Vagina (tissue), 2 donors: ENCODE measurements around the gene SCGB1C1. TPM values are rescaled to one million over a fixed set of nuclear protein-coding genes. Genes with fewer than 3 reads are reported as not detected.
A peak's percentile ranks its signal among the peaks of the same experiment; 100 is the strongest.

ENCODE experiments used
- DNase-seq, 2 donors: peaks; one replicate each; pipeline ENCODE4 v3.0.0-alpha.2; 2017; ENCODE audit errors: extremely low spot score in 2 of 2
- H3K27ac ChIP-seq: fragments of 200-600 bp; sonication (generic); one replicate; pipeline ENCODE4 v1.5.1; 2019
- H3K27me3 ChIP-seq: fragments of 200-600 bp; sonication (generic); one replicate; pipeline ENCODE4 v1.5.1; 2019
- H3K36me3 ChIP-seq, 2 donors: fragments of 200-600 bp; sonication (generic); one replicate each; pipeline ENCODE4 v1.5.1; 2017 to 2019
- H3K4me1 ChIP-seq: fragments of 200-600 bp; sonication (generic); one replicate; pipeline ENCODE4 v1.5.1; 2019
- H3K4me3 ChIP-seq, 2 donors: fragments of 200-600 bp; sonication (generic); 1 replicate in 1 of 2; 2 replicates in 1 of 2; pipeline ENCODE4 v1.5.1; 2016 to 2019
- H3K9me3 ChIP-seq: fragments of 200-600 bp; sonication (generic); one replicate; pipeline ENCODE4 v1.5.1; 2019
- POLR2A ChIP-seq, 2 donors: fragments of 450-650 bp; IDR thresholded peaks; one replicate each; pipeline ENCODE4 v1.6.1; 2017; ENCODE audit warnings: antibody characterized with exemption in 2 of 2, mild to moderate bottlenecking in 2 of 2, moderate library complexity in 2 of 2
- POLR2AphosphoS5 ChIP-seq, 2 donors: sonication (generic); formaldehyde crosslinking; IDR thresholded peaks; one replicate each; pipeline ENCODE4 v1.9.0; 2017; ENCODE audit warnings: antibody characterized with exemption in 2 of 2, mild to moderate bottlenecking in 2 of 2, low read depth in 1 of 2; ENCODE audit not compliant: insufficient read depth in 1 of 2
- intact Hi-C: fragments of 100-400 bp; cut with DNase I; formaldehyde crosslinking; loops from one replicate; pipeline ENCODE4 v1.15.1; 2023
- total RNA-seq: library from RNA; depleted of rRNA; stranded (reverse); fragments of >200 nt; gene quantifications from one replicate; pipeline ENCODE4 v1.2.3, GENCODE V29; 2016
- TF ChIP-seq, protein P1 (sequence below), 3 experiments: fragments of 450-650 bp in 2 of 3; fragments of 200-600 bp in 1 of 3; sonication (generic) in 1 of 3; IDR thresholded peaks; one replicate each; pipeline ENCODE4 v1.5.1; 2017 to 2019; ENCODE audit warnings: antibody characterized with exemption in 3 of 3, mild to moderate bottlenecking in 2 of 3, moderate library complexity in 2 of 3

The SCGB1C1 gene
- total RNA-seq, 1 donor from 2014 or later: not detected

DNA sequence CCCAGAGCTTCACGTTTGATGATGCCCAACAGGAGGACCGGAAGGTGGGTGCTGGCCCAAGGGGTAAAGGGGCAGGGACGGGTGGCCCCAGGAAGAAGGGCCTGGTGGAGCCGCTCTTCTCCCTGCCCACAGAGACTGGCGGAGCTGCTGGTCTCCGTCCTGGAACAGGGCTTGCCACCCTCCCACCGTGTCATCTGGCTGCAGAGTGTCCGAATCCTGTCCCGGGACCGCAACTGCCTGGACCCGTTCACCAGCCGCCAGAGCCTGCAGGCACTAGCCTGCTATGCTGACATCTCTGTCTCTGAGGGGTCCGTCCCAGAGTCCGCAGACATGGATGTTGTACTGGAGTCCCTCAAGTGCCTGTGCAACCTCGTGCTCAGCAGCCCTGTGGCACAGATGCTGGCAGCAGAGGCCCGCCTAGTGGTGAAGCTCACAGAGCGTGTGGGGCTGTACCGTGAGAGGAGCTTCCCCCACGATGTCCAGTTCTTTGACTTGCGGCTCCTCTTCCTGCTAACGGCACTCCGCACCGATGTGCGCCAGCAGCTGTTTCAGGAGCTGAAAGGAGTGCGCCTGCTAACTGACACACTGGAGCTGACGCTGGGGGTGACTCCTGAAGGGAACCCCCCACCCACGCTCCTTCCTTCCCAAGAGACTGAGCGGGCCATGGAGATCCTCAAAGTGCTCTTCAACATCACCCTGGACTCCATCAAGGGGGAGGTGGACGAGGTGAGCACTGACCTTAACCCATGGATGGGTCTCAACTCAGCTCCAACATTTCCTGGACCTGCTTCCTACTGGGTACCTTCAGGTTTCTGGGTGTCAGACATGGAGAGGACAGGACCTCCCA lies 16.6 kb downstream of the SCGB1C1 start:
- peaks cover 0 to 59% of the 10 kb centered on the region in 2 donors for H3K36me3 ChIP-seq
- DNase-seq: no peak
- peak overlapping the region; percentile 97 for H3K27ac ChIP-seq
- TF ChIP-seq POLR2A (IDR thresholded peaks at IDR 0.05): no peak
- TF ChIP-seq, protein P1, sequence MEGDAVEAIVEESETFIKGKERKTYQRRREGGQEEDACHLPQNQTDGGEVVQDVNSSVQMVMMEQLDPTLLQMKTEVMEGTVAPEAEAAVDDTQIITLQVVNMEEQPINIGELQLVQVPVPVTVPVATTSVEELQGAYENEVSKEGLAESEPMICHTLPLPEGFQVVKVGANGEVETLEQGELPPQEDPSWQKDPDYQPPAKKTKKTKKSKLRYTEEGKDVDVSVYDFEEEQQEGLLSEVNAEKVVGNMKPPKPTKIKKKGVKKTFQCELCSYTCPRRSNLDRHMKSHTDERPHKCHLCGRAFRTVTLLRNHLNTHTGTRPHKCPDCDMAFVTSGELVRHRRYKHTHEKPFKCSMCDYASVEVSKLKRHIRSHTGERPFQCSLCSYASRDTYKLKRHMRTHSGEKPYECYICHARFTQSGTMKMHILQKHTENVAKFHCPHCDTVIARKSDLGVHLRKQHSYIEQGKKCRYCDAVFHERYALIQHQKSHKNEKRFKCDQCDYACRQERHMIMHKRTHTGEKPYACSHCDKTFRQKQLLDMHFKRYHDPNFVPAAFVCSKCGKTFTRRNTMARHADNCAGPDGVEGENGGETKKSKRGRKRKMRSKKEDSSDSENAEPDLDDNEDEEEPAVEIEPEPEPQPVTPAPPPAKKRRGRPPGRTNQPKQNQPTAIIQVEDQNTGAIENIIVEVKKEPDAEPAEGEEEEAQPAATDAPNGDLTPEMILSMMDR (IDR thresholded peaks at IDR 0.05): no peak
- no peak for TF ChIP-seq POLR2AphosphoS5 (IDR thresholded peaks at IDR 0.05; ENCODE audit: insufficient read depth in 1 of 2, low read depth in 1 of 2)
- intact Hi-C loops: loop anchor here (5.0 kb wide), 1 partner anchor 148 kb away; no protein-coding TSS in a partner anchor
- H3K4me1 ChIP-seq: peaks cover 49% of the 10 kb centered on the region
- no peaks in the 10 kb centered on the region for H3K9me3 ChIP-seq
- H3K4me3 ChIP-seq: peak overlapping the region; percentile 81 to 96
- H3K27me3 ChIP-seq: no peaks in the 10 kb centered on the region

DNA sequence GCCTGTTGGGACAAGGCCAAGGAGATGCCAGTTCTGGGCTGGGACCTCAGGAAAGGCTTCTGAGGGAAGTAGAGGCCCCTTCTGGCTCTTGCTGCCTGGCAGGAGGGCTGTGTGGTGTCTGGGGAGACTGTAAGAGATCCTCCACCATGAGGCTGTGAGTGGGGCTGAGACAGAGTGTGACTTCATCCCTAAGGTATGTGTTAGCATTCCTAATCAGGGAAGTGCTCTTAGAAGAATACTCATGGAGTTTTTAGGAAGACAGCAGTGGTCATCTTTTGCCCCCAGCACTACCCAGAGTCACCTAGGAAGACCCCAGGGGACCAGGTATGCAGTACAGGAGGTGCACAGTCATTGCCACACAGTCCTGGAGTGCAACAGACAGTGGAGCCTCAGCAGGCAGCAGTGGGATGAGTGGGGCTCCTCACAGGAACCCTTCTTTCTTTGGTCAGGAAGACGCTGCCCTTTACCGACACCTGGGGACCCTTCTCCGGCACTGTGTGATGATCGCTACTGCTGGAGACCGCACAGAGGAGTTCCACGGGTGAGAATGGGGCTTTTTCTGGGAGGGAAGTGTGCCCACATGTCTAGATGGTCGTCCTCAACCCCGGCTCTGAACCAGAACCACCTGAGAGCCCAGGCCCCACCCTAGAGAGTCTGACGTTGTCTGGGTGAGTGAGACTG lies 17.4 kb downstream of the SCGB1C1 start:
- peaks cover 41% of the 10 kb centered on the region for H3K4me1 ChIP-seq
- peaks cover 0 to 59% of the 10 kb centered on the region in 2 donors for H3K36me3 ChIP-seq
- H3K27ac ChIP-seq: peak overlapping the region; percentile 97
- peak overlapping the region; percentile 81 to 96 for H3K4me3 ChIP-seq
- no peaks in the 10 kb centered on the region for H3K9me3 ChIP-seq
- no peak for DNase-seq
- intact Hi-C loops: no loop called here
- no peaks in the 10 kb centered on the region for H3K27me3 ChIP-seq
- TF ChIP-seq, protein P1 (IDR thresholded peaks at IDR 0.05): no peak
- TF ChIP-seq POLR2A (IDR thresholded peaks at IDR 0.05) (no peak), POLR2AphosphoS5 (IDR thresholded peaks at IDR 0.05; ENCODE audit: insufficient read depth in 1 of 2, low read depth in 1 of 2) (no peak)

DNA sequence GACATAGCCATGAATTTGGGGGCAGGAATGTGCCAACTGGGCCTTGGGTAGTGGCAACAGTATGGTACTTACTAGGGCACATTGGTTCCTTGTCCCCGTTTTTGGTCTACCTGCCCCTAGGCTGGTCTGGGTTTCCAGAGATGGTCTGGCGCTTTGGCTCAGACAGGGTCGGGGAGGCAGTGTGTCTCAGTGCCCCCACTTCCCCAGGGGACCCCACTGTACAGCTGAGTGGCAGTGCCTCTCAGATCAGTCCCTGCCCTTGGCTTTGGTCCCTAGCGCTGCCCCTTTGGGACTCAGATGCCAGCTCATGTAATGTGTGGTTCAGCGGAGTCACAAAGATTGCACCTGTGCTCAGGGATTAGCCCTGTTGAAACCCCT lies 17.9 kb downstream of the SCGB1C1 start:
- TF ChIP-seq POLR2A (IDR thresholded peaks at IDR 0.05): no peak
- TF ChIP-seq, protein P1 (IDR thresholded peaks at IDR 0.05): no peak
- H3K27ac ChIP-seq: no peak overlapping the region
- H3K9me3 ChIP-seq: no peaks in the 10 kb centered on the region
- H3K4me1 ChIP-seq: peaks cover 36% of the 10 kb centered on the region
- H3K27me3 ChIP-seq: no peaks in the 10 kb centered on the region
- intact Hi-C loops: no loop called here
- H3K4me3 ChIP-seq: no peak overlapping the region
- H3K36me3 ChIP-seq: peaks cover 0 to 62% of the 10 kb centered on the region in 2 donors
- no peak for DNase-seq

DNA sequence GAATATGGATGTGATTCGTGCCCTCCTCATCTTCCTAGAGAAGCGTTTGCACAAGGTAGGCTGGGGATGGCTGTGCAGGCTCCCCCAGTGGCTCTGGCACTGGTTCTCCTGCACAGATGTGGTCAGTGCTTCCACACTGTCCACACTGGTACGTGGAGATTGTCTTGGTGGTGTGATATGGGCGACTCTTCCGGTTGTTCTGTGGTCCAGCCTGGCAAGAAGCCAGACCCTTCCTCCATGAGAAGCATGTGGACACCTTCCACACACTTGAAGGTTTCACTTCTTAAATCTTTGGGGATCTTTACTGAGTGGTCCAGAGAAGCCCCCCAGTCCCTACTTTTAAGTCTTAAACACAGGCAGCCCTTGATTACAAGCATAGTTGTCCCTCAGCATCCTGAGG lies 18.4 kb downstream of the SCGB1C1 start:
- intact Hi-C loops: no loop called here
- TF ChIP-seq, protein P1 (IDR thresholded peaks at IDR 0.05): no peak
- no peak for TF ChIP-seq POLR2AphosphoS5 (IDR thresholded peaks at IDR 0.05; ENCODE audit: insufficient read depth in 1 of 2, low read depth in 1 of 2)
- TF ChIP-seq POLR2A (IDR thresholded peaks at IDR 0.05): no peak
- no peak for DNase-seq
- H3K4me1 ChIP-seq: peaks cover 31% of the 10 kb centered on the region
- H3K27me3 ChIP-seq: no peaks in the 10 kb centered on the region
- H3K36me3 ChIP-seq: peaks cover 0 to 62% of the 10 kb centered on the region in 2 donors
- no peaks in the 10 kb centered on the region for H3K9me3 ChIP-seq
- no peak overlapping the region for H3K4me3 ChIP-seq
- H3K27ac ChIP-seq: no peak overlapping the region

DNA sequence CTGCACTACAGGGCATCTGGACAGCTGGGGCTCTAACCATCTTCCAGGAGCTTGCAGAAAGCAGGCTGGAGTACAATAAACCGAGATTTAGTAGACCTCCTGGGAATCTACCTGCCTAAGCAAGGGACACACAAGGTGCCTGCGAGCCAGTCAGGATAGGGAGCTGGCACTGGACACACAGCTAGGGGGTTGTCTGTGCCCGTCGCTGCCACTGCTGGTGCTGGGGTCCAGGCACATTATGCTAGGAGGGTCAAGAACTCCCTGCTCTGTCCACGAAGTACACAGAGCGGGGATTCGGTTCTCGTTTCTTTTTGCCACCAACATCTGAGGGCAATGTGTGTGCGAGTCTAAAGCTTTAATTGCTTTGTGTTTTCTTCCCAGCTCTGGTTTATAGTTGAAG lies 18.9 kb downstream of the SCGB1C1 start:
- H3K9me3 ChIP-seq: no peaks in the 10 kb centered on the region
- TF ChIP-seq, protein P1 (IDR thresholded peaks at IDR 0.05): no peak
- no peak for TF ChIP-seq POLR2AphosphoS5 (IDR thresholded peaks at IDR 0.05; ENCODE audit: insufficient read depth in 1 of 2, low read depth in 1 of 2)
- no peak for TF ChIP-seq POLR2A (IDR thresholded peaks at IDR 0.05)
- no peak overlapping the region for H3K27ac ChIP-seq
- peaks cover 26% of the 10 kb centered on the region for H3K4me1 ChIP-seq
- intact Hi-C loops: no loop called here
- no peaks in the 10 kb centered on the region for H3K27me3 ChIP-seq
- peaks cover 0 to 62% of the 10 kb centered on the region in 2 donors for H3K36me3 ChIP-seq
- H3K4me3 ChIP-seq: no peak overlapping the region
- no peak for DNase-seq
